GM12892 (cell line): ENCODE data around the gene GABRG3.

Experiments used
- POLR2A ChIP-seq: IDR thresholded peaks from 2 replicates; pipeline ENCODE4 v1.6.1; 2011; ENCODE audit warnings: low read depth, low read length, control low read depth
- TAF1 ChIP-seq: IDR thresholded peaks from 2 replicates; pipeline ENCODE4 v1.6.1; 2011; ENCODE audit warnings: low read depth, mild to moderate bottlenecking, control low read depth, low read length, borderline replicate concordance

DNA sequence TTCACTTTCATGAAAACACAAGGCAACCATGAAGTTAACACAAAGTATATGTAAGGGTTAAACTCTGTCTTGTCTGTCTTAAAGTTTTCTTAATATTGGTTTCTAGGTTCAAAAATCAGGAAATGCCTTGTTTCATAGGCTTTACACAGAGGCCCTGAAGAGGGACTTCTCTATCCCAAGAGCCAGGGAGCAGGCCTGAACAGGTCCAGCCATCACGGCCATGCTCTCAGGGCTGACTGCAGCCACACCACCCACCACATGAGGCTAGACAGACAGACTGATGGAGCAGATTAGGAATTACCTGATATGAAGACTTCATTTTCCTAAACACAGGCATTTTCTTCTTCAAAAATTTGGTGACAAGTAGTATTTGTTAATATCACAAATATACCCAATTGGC, 502.9 kb downstream of the GABRG3 start:
- TF ChIP-seq POLR2A (no peak), TAF1 (no peak)
